GM18951 (cell line): ENCODE results near the gene IFIT3.
A peak's percentile ranks its signal among the peaks of the same experiment; 100 is the strongest.

Source experiments
- POLR2A ChIP-seq: IDR thresholded peaks from 4 replicates; pipeline ENCODE4 v1.6.1; 2011; ENCODE audit warnings: mild to moderate bottlenecking; ENCODE audit not compliant: insufficient read length, insufficient read depth; ENCODE audit errors: extremely low read depth
- in situ Hi-C: fragments of 300-500 bp; cut with MboI; formaldehyde crosslinking; loops from one replicate; pipeline ENCODE4 v1.12.0; 2022; ENCODE audit warnings: low sequenced_read_pairs, mixed read lengths, inconsistent platforms; ENCODE audit not compliant: unreplicated experiment

The IFIT3 gene

DNA sequence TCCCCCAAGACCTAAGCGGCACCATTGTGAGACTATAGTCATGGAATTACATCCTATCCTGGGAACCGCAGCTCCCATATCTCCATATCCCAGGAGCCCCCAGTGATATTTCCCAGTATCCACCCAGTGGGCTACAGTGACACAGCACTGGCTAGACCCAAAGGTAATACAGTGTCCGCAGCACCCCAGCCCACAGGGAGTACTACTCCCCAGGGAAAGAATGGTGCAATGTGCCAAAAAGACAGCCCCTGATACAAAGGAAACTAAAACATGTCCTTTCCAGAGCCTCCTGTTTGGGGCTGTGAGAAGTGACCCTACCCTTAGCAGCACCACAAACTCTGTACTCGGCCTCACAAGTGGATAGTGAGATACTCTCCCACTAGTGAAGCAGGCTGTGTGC is 30.4 kb upstream of the IFIT3 start:
- in situ Hi-C loops, result no loop called here
- no peak for TF ChIP-seq POLR2A

DNA sequence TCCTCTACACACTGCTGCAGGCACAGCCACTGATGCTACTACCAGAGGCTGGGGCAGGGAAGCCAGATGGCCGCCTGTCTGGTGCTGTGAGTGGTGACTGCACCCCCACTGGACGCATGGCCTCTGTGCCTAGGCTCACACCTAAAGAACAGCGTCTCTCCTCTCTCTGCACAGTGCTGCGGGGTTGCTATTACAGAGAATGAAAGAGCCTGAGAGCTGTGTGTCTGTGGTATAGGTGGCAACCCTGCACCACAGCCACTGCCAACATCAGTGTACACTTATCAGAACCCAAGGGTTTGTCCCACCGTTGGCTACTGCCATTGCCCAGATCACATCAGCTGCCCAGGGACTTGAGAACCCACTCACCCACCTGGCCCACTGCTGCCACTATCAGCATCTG is 30.0 kb upstream of the IFIT3 start:
- TF ChIP-seq POLR2A, result no peak
- in situ Hi-C loops, result no loop called here

DNA sequence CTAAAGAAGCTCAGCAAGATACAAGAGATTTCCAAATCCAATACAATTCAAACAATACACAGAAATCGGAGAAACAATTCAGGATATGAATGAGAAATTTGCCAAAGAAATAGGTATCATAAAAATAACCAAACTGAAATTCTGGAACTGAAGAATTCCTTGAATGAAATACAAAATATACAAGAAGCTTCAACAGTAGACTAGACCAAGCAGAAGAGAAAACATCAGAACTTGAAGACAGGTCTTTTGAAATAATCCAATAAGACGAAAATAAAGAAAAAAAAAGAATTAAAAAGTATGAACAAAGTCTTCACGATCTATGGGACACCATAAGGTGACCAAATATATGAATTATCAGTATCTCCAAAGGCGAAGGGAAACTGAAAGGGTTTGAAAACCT is 28.8 kb upstream of the IFIT3 start:
- TF ChIP-seq POLR2A, result no peak

DNA sequence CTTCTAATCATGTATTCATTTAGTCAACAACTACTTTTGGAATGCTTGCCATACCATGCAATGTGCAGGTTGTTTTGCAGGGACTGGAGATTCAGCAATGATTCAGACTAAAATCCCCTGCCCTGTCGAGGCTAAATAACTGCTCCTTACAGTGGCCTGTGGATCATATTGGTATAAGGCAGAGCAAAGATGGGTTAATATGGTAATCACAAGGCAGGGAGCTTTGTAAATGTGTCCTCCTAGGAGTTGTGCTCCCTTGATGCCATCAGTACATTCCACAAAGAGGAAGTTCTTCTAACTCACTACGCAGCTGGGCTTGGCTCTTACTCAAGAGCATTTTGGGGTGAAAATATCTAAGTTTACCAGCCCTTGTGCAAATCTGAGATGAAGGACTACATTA is 26.6 kb upstream of the IFIT3 start:
- no peak for TF ChIP-seq POLR2A
- in situ Hi-C loops, result no loop called here

More for the DNA sequence above, 28.8 kb upstream of the IFIT3 start:
- in situ Hi-C loops, result no loop called here

DNA sequence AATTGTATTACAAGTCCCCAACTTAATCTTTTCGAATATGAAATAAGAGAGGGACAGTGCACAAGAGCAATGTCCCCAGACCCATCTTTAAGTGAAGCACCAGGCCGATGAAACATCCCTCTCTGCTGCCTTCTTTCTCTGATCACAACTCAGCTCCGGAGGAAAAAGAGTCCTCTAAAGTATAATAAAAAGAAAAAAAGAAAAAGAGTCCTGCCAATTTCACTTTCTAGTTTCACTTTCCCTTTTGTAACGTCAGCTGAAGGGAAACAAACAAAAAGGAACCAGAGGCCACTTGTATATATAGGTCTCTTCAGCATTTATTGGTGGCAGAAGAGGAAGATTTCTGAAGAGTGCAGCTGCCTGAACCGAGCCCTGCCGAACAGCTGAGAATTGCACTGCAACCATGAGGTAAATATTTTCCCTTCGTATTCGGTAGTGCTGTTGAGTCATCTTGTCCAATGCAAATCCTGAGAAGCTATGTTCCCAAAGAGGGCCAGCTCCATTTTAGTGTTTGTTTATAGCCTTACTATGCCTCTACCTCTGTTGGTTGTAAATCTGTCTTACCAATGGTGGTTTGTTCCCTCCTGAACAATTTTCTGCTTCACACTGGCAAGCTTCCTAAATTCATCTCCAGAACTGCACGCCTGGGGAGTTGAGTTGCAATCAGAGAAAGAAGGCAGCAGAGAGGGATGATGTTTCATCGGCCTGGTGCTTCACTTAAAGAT is 25.9 kb upstream of the IFIT3 start, which contains the start of gene IFIT2:
Gene IFIT2 (plus strand): TSS at position 326 of the 725 bp plus-strand sequence. CDS start 78 bp downstream, at position 404.
- peak; percentile 73 for TF ChIP-seq POLR2A
- in situ Hi-C loops, result no loop called here

DNA sequence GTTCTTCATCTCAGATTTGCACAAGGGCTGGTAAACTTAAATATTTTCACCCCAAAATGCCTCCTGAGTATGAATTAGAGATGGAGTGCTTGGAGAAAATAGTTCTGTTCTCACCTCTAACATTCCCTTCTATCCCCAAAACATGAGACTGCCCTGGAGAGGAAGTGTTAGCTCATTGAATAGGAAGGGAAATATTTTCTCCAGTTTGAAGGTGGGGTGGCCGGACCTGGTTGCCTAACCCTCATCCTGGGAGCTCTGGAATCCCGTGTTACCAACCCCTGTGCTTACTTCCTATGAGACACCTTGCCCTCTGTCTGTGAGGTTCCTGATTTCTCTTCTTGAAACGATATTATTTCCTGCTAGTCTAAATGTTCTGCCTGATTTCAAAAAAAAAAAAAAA is 25.2 kb upstream of the IFIT3 start:
- TF ChIP-seq POLR2A, result no peak
- in situ Hi-C loops, result no loop called here

DNA sequence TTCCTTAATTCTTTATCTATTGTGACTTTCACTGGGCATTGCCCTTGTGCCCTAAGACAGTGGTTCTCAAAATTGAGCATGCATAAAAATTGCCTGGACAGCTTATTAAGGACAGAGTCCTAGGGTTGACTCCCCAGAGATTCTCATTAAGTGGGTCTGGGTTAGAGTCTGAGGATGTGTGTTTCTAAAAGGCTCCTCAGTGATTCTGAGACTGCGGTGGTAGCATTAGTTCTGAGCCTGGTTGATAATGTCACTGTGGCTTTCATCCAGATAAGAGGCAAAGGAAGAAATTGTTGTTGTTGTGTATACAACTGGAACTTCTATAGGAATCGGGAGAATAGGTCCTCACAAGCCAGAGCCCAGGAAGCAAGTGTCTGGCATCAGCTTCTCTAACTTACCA is 24.6 kb upstream of the IFIT3 start:
- in situ Hi-C loops, result no loop called here
- TF ChIP-seq POLR2A, result no peak

DNA sequence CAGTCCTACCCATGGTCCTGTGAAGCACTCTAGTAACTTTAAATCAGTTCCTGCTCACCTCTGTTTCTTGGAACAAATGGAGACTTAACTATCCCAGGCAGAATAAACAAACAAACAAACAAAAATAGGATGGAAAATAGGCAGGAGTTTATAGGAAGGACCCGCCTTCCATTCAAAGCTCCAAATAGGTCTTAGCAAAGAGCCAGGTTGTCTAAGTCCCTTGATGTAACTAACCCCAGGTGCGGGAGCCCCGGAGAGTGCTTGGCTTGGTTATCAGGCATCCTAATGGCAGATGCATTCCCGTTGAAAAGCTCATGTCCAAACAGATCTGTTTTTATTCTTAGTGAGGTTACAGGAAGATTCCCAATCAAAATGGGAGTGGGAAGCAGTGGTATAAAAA is 23.8 kb upstream of the IFIT3 start:
- TF ChIP-seq POLR2A, result no peak
- in situ Hi-C loops, result no loop called here

DNA sequence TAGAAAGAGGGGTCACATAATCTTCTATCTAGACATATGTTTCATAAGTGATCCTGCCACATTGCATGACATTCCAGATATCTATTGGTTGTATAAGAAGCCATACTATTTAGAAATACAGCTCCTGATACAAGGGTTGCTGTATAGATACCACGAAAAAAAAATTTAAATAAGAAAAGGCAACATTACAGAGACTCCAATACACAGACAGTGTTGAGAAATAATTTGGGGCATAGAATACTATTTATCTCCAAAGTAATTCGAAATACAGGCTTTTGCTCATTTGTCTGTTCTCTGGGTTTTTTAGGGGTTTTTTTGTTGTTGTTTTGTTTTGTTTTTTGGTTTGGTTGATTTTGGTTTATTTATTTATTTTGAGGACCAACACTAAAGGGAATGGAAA is 23.4 kb upstream of the IFIT3 start:
- in situ Hi-C loops, result no loop called here
- TF ChIP-seq POLR2A, result no peak

DNA sequence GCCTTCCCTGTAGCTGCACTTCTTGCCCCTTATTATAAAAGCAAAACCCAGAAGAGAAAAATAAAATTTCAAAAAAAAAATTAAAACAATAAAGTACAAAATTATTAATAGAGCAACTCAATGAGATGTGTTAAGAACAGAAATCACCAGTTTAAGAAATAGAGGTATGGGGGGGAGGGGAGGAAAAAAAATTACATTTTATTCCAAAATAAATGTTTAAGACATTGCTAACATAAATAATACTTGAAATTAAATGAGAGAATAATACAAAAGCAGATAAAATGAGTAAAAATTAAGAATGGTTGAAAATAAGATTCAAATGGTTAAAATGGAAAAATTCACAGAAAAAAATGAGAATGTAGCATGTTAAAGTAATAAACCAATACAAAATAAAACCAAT is 22.9 kb upstream of the IFIT3 start:
- in situ Hi-C loops, result no loop called here
- TF ChIP-seq POLR2A, result no peak

DNA sequence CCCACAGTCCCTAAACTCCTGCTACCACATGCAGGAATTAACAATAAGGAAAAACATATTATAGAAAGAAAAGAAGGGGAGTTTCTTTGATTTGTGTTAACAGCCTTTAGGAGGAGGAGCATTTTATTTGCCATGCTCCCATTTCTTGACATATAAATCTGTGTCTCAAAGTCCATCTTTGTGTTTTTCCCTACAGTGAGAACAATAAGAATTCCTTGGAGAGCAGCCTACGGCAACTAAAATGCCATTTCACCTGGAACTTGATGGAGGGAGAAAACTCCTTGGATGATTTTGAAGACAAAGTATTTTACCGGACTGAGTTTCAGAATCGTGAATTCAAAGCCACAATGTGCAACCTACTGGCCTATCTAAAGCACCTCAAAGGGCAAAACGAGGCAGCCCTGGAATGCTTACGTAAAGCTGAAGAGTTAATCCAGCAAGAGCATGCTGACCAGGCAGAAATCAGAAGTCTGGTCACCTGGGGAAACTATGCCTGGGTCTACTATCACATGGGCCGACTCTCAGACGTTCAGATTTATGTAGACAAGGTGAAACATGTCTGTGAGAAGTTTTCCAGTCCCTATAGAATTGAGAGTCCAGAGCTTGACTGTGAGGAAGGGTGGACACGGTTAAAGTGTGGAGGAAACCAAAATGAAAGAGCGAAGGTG is 21.9 kb upstream of the IFIT3 start:
- no peak for TF ChIP-seq POLR2A
- in situ Hi-C loops, result no loop called here

DNA sequence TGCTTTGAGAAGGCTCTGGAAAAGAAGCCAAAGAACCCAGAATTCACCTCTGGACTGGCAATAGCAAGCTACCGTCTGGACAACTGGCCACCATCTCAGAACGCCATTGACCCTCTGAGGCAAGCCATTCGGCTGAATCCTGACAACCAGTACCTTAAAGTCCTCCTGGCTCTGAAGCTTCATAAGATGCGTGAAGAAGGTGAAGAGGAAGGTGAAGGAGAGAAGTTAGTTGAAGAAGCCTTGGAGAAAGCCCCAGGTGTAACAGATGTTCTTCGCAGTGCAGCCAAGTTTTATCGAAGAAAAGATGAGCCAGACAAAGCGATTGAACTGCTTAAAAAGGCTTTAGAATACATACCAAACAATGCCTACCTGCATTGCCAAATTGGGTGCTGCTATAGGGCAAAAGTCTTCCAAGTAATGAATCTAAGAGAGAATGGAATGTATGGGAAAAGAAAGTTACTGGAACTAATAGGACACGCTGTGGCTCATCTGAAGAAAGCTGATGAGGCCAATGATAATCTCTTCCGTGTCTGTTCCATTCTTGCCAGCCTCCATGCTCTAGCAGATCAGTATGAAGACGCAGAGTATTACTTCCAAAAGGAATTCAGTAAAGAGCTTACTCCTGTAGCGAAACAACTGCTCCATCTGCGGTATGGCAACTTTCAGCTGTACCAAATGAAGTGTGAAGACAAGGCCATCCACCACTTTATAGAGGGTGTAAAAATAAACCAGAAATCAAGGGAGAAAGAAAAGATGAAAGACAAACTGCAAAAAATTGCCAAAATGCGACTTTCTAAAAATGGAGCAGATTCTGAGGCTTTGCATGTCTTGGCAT is 21.1 kb upstream of the IFIT3 start:
- in situ Hi-C loops, result no loop called here
- no peak for TF ChIP-seq POLR2A

DNA sequence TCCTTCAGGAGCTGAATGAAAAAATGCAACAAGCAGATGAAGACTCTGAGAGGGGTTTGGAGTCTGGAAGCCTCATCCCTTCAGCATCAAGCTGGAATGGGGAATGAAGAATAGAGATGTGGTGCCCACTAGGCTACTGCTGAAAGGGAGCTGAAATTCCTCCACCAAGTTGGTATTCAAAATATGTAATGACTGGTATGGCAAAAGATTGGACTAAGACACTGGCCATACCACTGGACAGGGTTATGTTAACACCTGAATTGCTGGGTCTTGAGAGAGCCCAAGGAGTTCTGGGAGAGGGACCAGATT is 20.6 kb upstream of the IFIT3 start:
- in situ Hi-C loops, result no loop called here
- TF ChIP-seq POLR2A, result no peak
